Measurements from ENCODE around the gene PPP1R8. TPM values are rescaled to one million over a fixed set of nuclear protein-coding genes. Genes with fewer than 3 reads are reported as not detected.

Gene PPP1R8
- total and polyA plus RNA-seq, 4 donors, result 3.1 to 20.5 (median 17.5) TPM

GRCh38 chr1:27782950-27783349 is 47.6 kb upstream of the PPP1R8 start:
- Histone ChIP-seq H3K9ac (ENCODE audit: low read depth in 1 of 2, low read length in 2 of 2) (no peak overlapping the region), H3K27me3 (ENCODE audit: control insufficient read depth in 4 of 4, insufficient read depth in 4 of 4, low read length in 3 of 4) (no peaks in the 10 kb centered on the region), H3K4me3 (ENCODE audit: low read depth in 1 of 3, low read length in 3 of 3) (no peak overlapping the region), H3K4me1 (ENCODE audit: control insufficient read depth in 4 of 4, insufficient read depth in 4 of 4, low read length in 3 of 4) (peaks cover 0 to 2% (median under 1%) of the 10 kb centered on the region in 4 donors), H3K36me3 (ENCODE audit: control insufficient read depth in 4 of 4, insufficient read depth in 3 of 4, low read depth in 1 of 4, low read length in 3 of 4) (no peaks in the 10 kb centered on the region), H3K27ac (ENCODE audit: low read depth in 1 of 2, low read length in 2 of 2) (no peak overlapping the region), H3K9me3 (ENCODE audit: control insufficient read depth in 4 of 4, low read length in 3 of 4) (no peaks in the 10 kb centered on the region)
- DNase-seq (ENCODE audit: low spot score), result no peak
- WGBS, result 96% methylated on average over 3 of the region's 3 CpGs
- TF ChIP-seq FOXA1 (IDR thresholded peaks at IDR 0.05) (no peak), GABPA (IDR thresholded peaks at IDR 0.05 in 1 of 2, conservative IDR thresholded peaks at IDR 0.05 in 1 of 2) (no peak), TAF1 (conservative IDR thresholded peaks at IDR 0.05) (no peak), HNF4A (conservative IDR thresholded peaks at IDR 0.05) (no peak), RXRA (IDR thresholded peaks at IDR 0.05) (no peak), SP1 (IDR thresholded peaks at IDR 0.05) (no peak), HNF4G (IDR thresholded peaks at IDR 0.05) (no peak), YY1 (IDR thresholded peaks at IDR 0.05) (no peak), NR2F2 (IDR thresholded peaks at IDR 0.05) (no peak), JUND (IDR thresholded peaks at IDR 0.05) (no peak), RAD21 (IDR thresholded peaks at IDR 0.05) (no peak), EGR1 (IDR thresholded peaks at IDR 0.05; ENCODE audit: low read depth in 2 of 2) (no peak), FOXA2 (IDR thresholded peaks at IDR 0.05) (no peak)
- TF ChIP-seq, protein P1, sequence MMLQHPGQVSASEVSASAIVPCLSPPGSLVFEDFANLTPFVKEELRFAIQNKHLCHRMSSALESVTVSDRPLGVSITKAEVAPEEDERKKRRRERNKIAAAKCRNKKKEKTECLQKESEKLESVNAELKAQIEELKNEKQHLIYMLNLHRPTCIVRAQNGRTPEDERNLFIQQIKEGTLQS (IDR thresholded peaks at IDR 0.05), result no peak
- TF ChIP-seq, protein P2, sequence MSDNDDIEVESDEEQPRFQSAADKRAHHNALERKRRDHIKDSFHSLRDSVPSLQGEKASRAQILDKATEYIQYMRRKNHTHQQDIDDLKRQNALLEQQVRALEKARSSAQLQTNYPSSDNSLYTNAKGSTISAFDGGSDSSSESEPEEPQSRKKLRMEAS (IDR thresholded peaks at IDR 0.05), result no peak
- TF ChIP-seq, protein P3, sequence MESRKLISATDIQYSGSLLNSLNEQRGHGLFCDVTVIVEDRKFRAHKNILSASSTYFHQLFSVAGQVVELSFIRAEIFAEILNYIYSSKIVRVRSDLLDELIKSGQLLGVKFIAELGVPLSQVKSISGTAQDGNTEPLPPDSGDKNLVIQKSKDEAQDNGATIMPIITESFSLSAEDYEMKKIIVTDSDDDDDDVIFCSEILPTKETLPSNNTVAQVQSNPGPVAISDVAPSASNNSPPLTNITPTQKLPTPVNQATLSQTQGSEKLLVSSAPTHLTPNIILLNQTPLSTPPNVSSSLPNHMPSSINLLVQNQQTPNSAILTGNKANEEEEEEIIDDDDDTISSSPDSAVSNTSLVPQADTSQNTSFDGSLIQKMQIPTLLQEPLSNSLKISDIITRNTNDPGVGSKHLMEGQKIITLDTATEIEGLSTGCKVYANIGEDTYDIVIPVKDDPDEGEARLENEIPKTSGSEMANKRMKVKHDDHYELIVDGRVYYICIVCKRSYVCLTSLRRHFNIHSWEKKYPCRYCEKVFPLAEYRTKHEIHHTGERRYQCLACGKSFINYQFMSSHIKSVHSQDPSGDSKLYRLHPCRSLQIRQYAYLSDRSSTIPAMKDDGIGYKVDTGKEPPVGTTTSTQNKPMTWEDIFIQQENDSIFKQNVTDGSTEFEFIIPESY (IDR thresholded peaks at IDR 0.05), result no peak
- TF ChIP-seq, protein P4, sequence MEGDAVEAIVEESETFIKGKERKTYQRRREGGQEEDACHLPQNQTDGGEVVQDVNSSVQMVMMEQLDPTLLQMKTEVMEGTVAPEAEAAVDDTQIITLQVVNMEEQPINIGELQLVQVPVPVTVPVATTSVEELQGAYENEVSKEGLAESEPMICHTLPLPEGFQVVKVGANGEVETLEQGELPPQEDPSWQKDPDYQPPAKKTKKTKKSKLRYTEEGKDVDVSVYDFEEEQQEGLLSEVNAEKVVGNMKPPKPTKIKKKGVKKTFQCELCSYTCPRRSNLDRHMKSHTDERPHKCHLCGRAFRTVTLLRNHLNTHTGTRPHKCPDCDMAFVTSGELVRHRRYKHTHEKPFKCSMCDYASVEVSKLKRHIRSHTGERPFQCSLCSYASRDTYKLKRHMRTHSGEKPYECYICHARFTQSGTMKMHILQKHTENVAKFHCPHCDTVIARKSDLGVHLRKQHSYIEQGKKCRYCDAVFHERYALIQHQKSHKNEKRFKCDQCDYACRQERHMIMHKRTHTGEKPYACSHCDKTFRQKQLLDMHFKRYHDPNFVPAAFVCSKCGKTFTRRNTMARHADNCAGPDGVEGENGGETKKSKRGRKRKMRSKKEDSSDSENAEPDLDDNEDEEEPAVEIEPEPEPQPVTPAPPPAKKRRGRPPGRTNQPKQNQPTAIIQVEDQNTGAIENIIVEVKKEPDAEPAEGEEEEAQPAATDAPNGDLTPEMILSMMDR (IDR thresholded peaks at IDR 0.05; ENCODE audit: low read depth, low read length, missing input control), result no peak

DNA sequence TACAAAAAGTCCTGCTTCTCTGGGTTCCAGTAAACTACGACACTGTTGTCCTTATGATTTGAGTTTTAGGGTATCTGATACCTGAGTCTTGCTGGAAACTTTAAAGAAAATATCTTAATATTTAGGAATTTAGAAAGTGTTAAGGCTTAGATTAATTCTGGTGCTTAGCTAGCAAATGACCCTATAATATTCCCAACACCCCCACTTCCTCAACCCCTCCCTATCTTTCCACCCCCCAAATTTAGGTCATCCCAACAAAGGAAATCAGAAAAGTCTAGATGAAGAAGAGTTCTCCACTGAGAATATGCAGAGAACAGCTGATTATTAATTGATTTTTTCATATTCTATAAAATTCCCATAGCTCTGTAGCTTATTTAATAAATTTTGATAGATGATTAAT is 45.9 kb upstream of the PPP1R8 start:
- no peak for DNase-seq (ENCODE audit: low spot score)
- Histone ChIP-seq H3K27ac (ENCODE audit: low read depth in 1 of 2, low read length in 2 of 2) (no peak overlapping the region), H3K4me3 (ENCODE audit: low read depth in 1 of 3, low read length in 3 of 3) (no peak overlapping the region), H3K9ac (ENCODE audit: low read depth in 1 of 2, low read length in 2 of 2) (no peak overlapping the region), H3K9me3 (ENCODE audit: control insufficient read depth in 4 of 4, low read length in 3 of 4) (no peaks in the 10 kb centered on the region), H3K36me3 (ENCODE audit: control insufficient read depth in 4 of 4, insufficient read depth in 3 of 4, low read depth in 1 of 4, low read length in 3 of 4) (no peaks in the 10 kb centered on the region), H3K27me3 (ENCODE audit: control insufficient read depth in 4 of 4, insufficient read depth in 4 of 4, low read length in 3 of 4) (no peaks in the 10 kb centered on the region), H3K4me1 (ENCODE audit: control insufficient read depth in 4 of 4, insufficient read depth in 4 of 4, low read length in 3 of 4) (peaks cover 0 to 2% (median under 1%) of the 10 kb centered on the region in 4 donors)
- TF ChIP-seq, protein P3 (IDR thresholded peaks at IDR 0.05), result no peak
- TF ChIP-seq RXRA (IDR thresholded peaks at IDR 0.05), result no peak
- TF ChIP-seq TAF1 (conservative IDR thresholded peaks at IDR 0.05), result no peak
- TF ChIP-seq, protein P4 (IDR thresholded peaks at IDR 0.05; ENCODE audit: low read depth, low read length, missing input control), result no peak
- no peak for TF ChIP-seq RAD21 (IDR thresholded peaks at IDR 0.05)
- no peak for TF ChIP-seq FOXA1 (IDR thresholded peaks at IDR 0.05)
- TF ChIP-seq GABPA (IDR thresholded peaks at IDR 0.05 in 1 of 2, conservative IDR thresholded peaks at IDR 0.05 in 1 of 2), result no peak
- TF ChIP-seq, protein P2 (IDR thresholded peaks at IDR 0.05), result no peak
- TF ChIP-seq FOXA2 (IDR thresholded peaks at IDR 0.05), result no peak
- TF ChIP-seq HNF4G (IDR thresholded peaks at IDR 0.05), result no peak
- TF ChIP-seq HNF4A (conservative IDR thresholded peaks at IDR 0.05), result no peak
- TF ChIP-seq JUND (IDR thresholded peaks at IDR 0.05), result no peak
- TF ChIP-seq, protein P5, sequence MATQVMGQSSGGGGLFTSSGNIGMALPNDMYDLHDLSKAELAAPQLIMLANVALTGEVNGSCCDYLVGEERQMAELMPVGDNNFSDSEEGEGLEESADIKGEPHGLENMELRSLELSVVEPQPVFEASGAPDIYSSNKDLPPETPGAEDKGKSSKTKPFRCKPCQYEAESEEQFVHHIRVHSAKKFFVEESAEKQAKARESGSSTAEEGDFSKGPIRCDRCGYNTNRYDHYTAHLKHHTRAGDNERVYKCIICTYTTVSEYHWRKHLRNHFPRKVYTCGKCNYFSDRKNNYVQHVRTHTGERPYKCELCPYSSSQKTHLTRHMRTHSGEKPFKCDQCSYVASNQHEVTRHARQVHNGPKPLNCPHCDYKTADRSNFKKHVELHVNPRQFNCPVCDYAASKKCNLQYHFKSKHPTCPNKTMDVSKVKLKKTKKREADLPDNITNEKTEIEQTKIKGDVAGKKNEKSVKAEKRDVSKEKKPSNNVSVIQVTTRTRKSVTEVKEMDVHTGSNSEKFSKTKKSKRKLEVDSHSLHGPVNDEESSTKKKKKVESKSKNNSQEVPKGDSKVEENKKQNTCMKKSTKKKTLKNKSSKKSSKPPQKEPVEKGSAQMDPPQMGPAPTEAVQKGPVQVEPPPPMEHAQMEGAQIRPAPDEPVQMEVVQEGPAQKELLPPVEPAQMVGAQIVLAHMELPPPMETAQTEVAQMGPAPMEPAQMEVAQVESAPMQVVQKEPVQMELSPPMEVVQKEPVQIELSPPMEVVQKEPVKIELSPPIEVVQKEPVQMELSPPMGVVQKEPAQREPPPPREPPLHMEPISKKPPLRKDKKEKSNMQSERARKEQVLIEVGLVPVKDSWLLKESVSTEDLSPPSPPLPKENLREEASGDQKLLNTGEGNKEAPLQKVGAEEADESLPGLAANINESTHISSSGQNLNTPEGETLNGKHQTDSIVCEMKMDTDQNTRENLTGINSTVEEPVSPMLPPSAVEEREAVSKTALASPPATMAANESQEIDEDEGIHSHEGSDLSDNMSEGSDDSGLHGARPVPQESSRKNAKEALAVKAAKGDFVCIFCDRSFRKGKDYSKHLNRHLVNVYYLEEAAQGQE (IDR thresholded peaks at IDR 0.05), result no peak
- TF ChIP-seq YY1 (IDR thresholded peaks at IDR 0.05), result no peak
- TF ChIP-seq SP1 (IDR thresholded peaks at IDR 0.05), result no peak
- WGBS, result 96% methylated on average over 1 of the region's 1 CpG
